Measurements from ENCODE around the gene NTF3.

The NTF3 gene

DNA sequence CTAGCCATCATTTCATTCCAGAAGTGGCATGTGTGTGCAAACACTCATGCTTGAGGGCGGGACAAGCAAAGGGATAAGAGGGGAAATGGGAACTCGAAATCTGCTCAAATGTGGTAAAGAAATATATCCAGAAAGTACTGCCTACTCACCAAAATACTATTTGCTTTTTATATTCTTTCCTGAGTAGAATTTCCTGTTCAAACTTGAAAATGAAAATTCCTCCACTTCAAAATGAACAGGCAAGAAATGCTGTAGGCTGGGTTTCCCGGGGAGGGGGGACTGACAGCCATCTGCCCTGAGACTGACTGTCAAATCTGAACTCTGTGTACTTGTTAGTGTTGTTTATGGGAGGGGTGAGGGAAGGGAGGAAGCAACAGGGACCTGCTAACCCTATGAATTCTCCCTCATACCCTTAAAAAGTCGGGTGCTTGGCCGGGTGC, 34.6 kb downstream of the NTF3 start:
- TF ChIP-seq CTCF (IDR thresholded peaks at IDR 0.05; ENCODE audit: borderline replicate concordance, control extremely low read depth, extremely low read depth, insufficient read depth, missing control alignments), result no peak
- in situ Hi-C loops (cut with MboI; ENCODE audit: low sequenced_read_pairs, unreplicated experiment), result no loop called here
- DNase-seq (ENCODE audit: low spot score), result no peak

- in situ Hi-C loops (cut with MboI; ENCODE audit: low sequenced_read_pairs, unreplicated experiment), result no loop called here
- TF ChIP-seq CTCF (IDR thresholded peaks at IDR 0.05; ENCODE audit: borderline replicate concordance, control extremely low read depth, extremely low read depth, insufficient read depth, missing control alignments), result no peak
- no peak for DNase-seq (ENCODE audit: low spot score)
Measured at GRCh38 chr12:5467931-5468330, 36.0 kb downstream of the NTF3 start.

GRCh38 chr12:5470221-5470620, 38.3 kb downstream of the NTF3 start:
- no peak for TF ChIP-seq CTCF (IDR thresholded peaks at IDR 0.05; ENCODE audit: borderline replicate concordance, control extremely low read depth, extremely low read depth, insufficient read depth, missing control alignments)
- in situ Hi-C loops (cut with MboI; ENCODE audit: low sequenced_read_pairs, unreplicated experiment), result no loop called here
- DNase-seq (ENCODE audit: low spot score), result no peak

- in situ Hi-C loops (cut with MboI; ENCODE audit: low sequenced_read_pairs, unreplicated experiment), result no loop called here
- no peak for TF ChIP-seq CTCF (IDR thresholded peaks at IDR 0.05; ENCODE audit: borderline replicate concordance, control extremely low read depth, extremely low read depth, insufficient read depth, missing control alignments)
- no peak for DNase-seq (ENCODE audit: low spot score)
Measured at GRCh38 chr12:5470703-5471102, 38.8 kb downstream of the NTF3 start.

- TF ChIP-seq CTCF (IDR thresholded peaks at IDR 0.05; ENCODE audit: borderline replicate concordance, control extremely low read depth, extremely low read depth, insufficient read depth, missing control alignments), result no peak
- no peak for DNase-seq (ENCODE audit: low spot score)
- in situ Hi-C loops (cut with MboI; ENCODE audit: low sequenced_read_pairs, unreplicated experiment), result no loop called here
Measured at GRCh38 chr12:5473076-5473782, 41.3 kb downstream of the NTF3 start.

- in situ Hi-C loops (cut with MboI; ENCODE audit: low sequenced_read_pairs, unreplicated experiment), result no loop called here
- DNase-seq (ENCODE audit: low spot score), result no peak
- no peak for TF ChIP-seq CTCF (IDR thresholded peaks at IDR 0.05; ENCODE audit: borderline replicate concordance, control extremely low read depth, extremely low read depth, insufficient read depth, missing control alignments)
Measured at GRCh38 chr12:5473783-5474116, 41.8 kb downstream of the NTF3 start.

All from GM13976 (cell line).